GM12878 (cell line): Measurements from ENCODE around the gene PUSL1. TPM values are rescaled to one million over a fixed set of nuclear protein-coding genes. Genes with fewer than 3 reads are reported as not detected.

Experiments used
- ATAC-seq: fragments of 200-7000 bp; cut with Tn5 transposase; 3 replicates; pipeline ENCODE4 v1.9.1; 2020; ENCODE audit warnings: mild to moderate bottlenecking, moderate library complexity
- BruUV-seq: library from RNA; stranded (reverse); fragments of 400-500 nt; replicated peaks from 2 replicates; lab custom pipeline; 2021; lab: Mats Ljungman, UMichigan
- CTCF ChIA-PET: fragments of 300-600 bp; sonication (Branson Sonifier 250); formaldehyde crosslinking; extraction: SDS; loops from one replicate; lab custom pipeline; 2021; ENCODE audit warnings: inconsistent platforms; lab: Yijun Ruan, JAX
- POLR2A ChIA-PET: fragments of 350-600 bp; formaldehyde crosslinking; extraction: SDS; loops from one replicate; lab custom pipeline; 2021; ENCODE audit warnings: inconsistent platforms; lab: Charles Lee
- RAD21 ChIA-PET: fragments of 300-600 bp; sonication (Branson Sonifier 250); formaldehyde crosslinking; loops from one replicate; lab custom pipeline; 2023; ENCODE audit warnings: antibody characterized with exemption; ENCODE audit not compliant: unreplicated experiment; lab: Charles Lee
- SMC1A ChIA-PET: fragments of 300-600 bp; sonication (Branson Sonifier 250); formaldehyde crosslinking; loops from one replicate; lab custom pipeline; 2023; ENCODE audit not compliant: unreplicated experiment, uncharacterized antibody; lab: Charles Lee
- DNase-seq: peaks from one replicate; pipeline ENCODE4 v3.0.0-alpha.2; 2011; ENCODE audit warnings: low read depth, low spot score
- FAIRE-seq: peaks from 3 replicates; lab custom pipeline; 2011; peaks lifted over from hg19 to GRCh38; lab: Jason Lieb, UNC
- H2AFZ ChIP-seq: 2 replicates; pipeline ENCODE4 v1.6.0; 2011; ENCODE audit warnings: low read depth, low read length, control low read depth; ENCODE audit not compliant: control insufficient read depth
- H3K27ac ChIP-seq: 2 replicates; pipeline ENCODE4 v1.5.1; 2011; ENCODE audit warnings: control low read depth; ENCODE audit not compliant: control insufficient read depth, insufficient read depth
- H3K27me3 ChIP-seq, 2 experiments: replicated peaks in 1 of 2; 2 replicates each; pipeline versions ENCODE4 v1.6.0 to v1.6.1; 2011; ENCODE audit warnings: low read length in 1 of 2; ENCODE audit not compliant: control insufficient read depth in 2 of 2, insufficient read depth in 2 of 2
- H3K36me3 ChIP-seq, 2 experiments: 2 replicates each; pipeline ENCODE4 v1.5.1; 2011; ENCODE audit warnings: low read length in 1 of 2; ENCODE audit not compliant: control insufficient read depth in 2 of 2, insufficient read depth in 2 of 2
- H3K4me1 ChIP-seq: 2 replicates; pipeline ENCODE4 v1.6.1; 2011; ENCODE audit warnings: mild to moderate bottlenecking, low read length, moderate library complexity, mixed read lengths; ENCODE audit not compliant: control insufficient read depth, insufficient read depth
- H3K4me2 ChIP-seq: 2 replicates; pipeline ENCODE4 v1.6.0; 2011; ENCODE audit warnings: control low read depth; ENCODE audit not compliant: control insufficient read depth, insufficient read depth
- H3K4me3 ChIP-seq: fragments of 200-600 bp; sonication (generic); 2 replicates; pipeline ENCODE4 v1.5.1; 2016
- H3K79me2 ChIP-seq: 2 replicates; pipeline ENCODE4 v1.6.0; 2011; ENCODE audit warnings: low read length; ENCODE audit not compliant: control insufficient read depth, insufficient read depth
- H3K9ac ChIP-seq: 2 replicates; pipeline ENCODE4 v1.8.0; 2011; ENCODE audit warnings: low read length, control low read depth, mixed read lengths; ENCODE audit not compliant: control insufficient read depth, insufficient read depth
- H3K9me3 ChIP-seq: replicated peaks from 3 replicates; pipeline ENCODE4 v1.5.1; 2011; ENCODE audit warnings: mild to moderate bottlenecking, low read length; ENCODE audit not compliant: control insufficient read depth, insufficient read depth
- H4K20me1 ChIP-seq: 2 replicates; pipeline ENCODE4 v1.6.0; 2011; ENCODE audit not compliant: control insufficient read depth, insufficient read depth
- CBFB ChIP-seq: IDR thresholded peaks from 2 replicates; pipeline ENCODE4 v1.6.1; 2016; ENCODE audit warnings: antibody characterized with exemption, low read depth
- MXI1 ChIP-seq: fragments of 150-350 bp; IDR thresholded peaks from 2 replicates; pipeline ENCODE4 v1.6.1; 2011; ENCODE audit warnings: low read depth, mild to moderate bottlenecking, inconsistent platforms, low read length, improper control_type of control experiment
- NFYA ChIP-seq: IDR thresholded peaks from 2 replicates; pipeline ENCODE4 v1.6.1; 2011; ENCODE audit warnings: low read depth, mild to moderate bottlenecking, low read length, improper control_type of control experiment, borderline replicate concordance
- NFYB ChIP-seq: IDR thresholded peaks from 2 replicates; pipeline ENCODE4 v1.6.1; 2011; ENCODE audit warnings: low read depth, mild to moderate bottlenecking, low read length, improper control_type of control experiment, moderate library complexity; ENCODE audit not compliant: insufficient read depth
- RAD21 ChIP-seq: IDR thresholded peaks from 2 replicates; pipeline ENCODE4 v1.6.1; 2011; ENCODE audit warnings: mild to moderate bottlenecking, low read depth, low read length, moderate library complexity; ENCODE audit not compliant: insufficient read depth
- RB1 ChIP-seq: fragments of 450-650 bp; formaldehyde crosslinking; IDR thresholded peaks from 2 replicates; pipeline ENCODE4 v1.6.1; 2017; ENCODE audit warnings: mild to moderate bottlenecking, borderline replicate concordance
- TBL1XR1 ChIP-seq: IDR thresholded peaks from 2 replicates; pipeline ENCODE4 v1.6.1; 2012; ENCODE audit warnings: low read depth, low read length, improper control_type of control experiment
- YBX1 ChIP-seq: fragments of 450-650 bp; IDR thresholded peaks from 2 replicates; pipeline ENCODE4 v1.6.1; 2016; ENCODE audit warnings: antibody characterized with exemption
- ZSCAN29 ChIP-seq: fragments of 450-650 bp; IDR thresholded peaks from 2 replicates; pipeline ENCODE4 v1.6.1; 2017; ENCODE audit warnings: mild to moderate bottlenecking, moderate library complexity
- WGBS: methylation state at CpG from one replicate; pipeline ENCODE4 v1.1.6; 2016; ENCODE audit warnings: low lambda C conversion rate; ENCODE audit not compliant: insufficient replicate concordance, insufficient coverage; ENCODE audit errors: missing lambda C conversion rate; 5-methylcytosine and 5-hydroxymethylcytosine counted together
- in situ Hi-C: fragments of 300-500 bp; cut with MboI; formaldehyde crosslinking; loops from 9 replicates; pipeline ENCODE4 v1.14.3; 2018; ENCODE audit warnings: mixed read lengths
- intact Hi-C: fragments of 100-400 bp; cut with micrococcal nuclease; formaldehyde crosslinking; loops from one replicate; pipeline ENCODE4 v1.14.2; 2022; ENCODE audit not compliant: unreplicated experiment
- polyA plus RNA-seq, 11 experiments: library from polyadenylated mRNA; depleted of rRNA in 4 of 11; unstranded in 6 of 11; stranded (reverse) in 5 of 11; fragments of >200 nt; fragmentation: Nextera tagmentation in 4 of 11; fragmentation: Illumina TruSeq in 1 of 11; extraction: Ambion mirVana in 4 of 11; extraction: Trizol in 1 of 11; gene quantifications; 1 replicate in 1 of 11; 2 replicates in 10 of 11; pipeline versions ENCODE4 v1.2.1 to v1.2.3, GENCODE V29; 2011 to 2016; ENCODE audit warnings: inconsistent platforms in 2 of 11, missing spikeins in 2 of 11, low read depth in 1 of 11
- total RNA-seq, 4 experiments: library from RNA; depleted of rRNA in 3 of 4; stranded (reverse); fragments of >200 nt in 3 of 4; fragmentation: Illumina TruSeq in 1 of 4; extraction: Trizol in 1 of 4; gene quantifications; 2 replicates each; pipeline versions ENCODE4 v1.2.1 to v1.2.3, GENCODE V29; 2013 to 2021

PUSL1 gene
- total and polyA plus RNA-seq, 10 of the 15 experiments (the other 5 are each of a cell fraction or from before 2014, with no cell fraction given), result 0.16 to 28.4 (median 15.1) TPM

- no peak for TF ChIP-seq TBL1XR1
Observed at GRCh38 chr1:1336446-1336845, 28.0 kb downstream of the PUSL1 start (continued).

GRCh38 chr1:1336931-1337792, 28.8 kb downstream of the PUSL1 start:
- Histone ChIP-seq H3K9ac (no peak overlapping the region), H3K4me3 (no peak overlapping the region), H3K4me2 (no peak overlapping the region), H3K27me3 (no peaks in the 10 kb centered on the region), H3K36me3 (peaks cover 0 to 5% of the 10 kb centered on the region in 2 experiments), H3K4me1 (no peaks in the 10 kb centered on the region), H2AFZ (no peak overlapping the region), H4K20me1 (no peaks in the 10 kb centered on the region), H3K79me2 (no peaks in the 10 kb centered on the region), H3K9me3 (no peaks in the 10 kb centered on the region), H3K27ac (no peak overlapping the region)
- 92% methylated on average over 31 of the region's 32 CpGs for WGBS
- ChIA-PET RAD21 (interaction anchor here (0.6 kb wide), 1 partner anchor 9 kb away, joined by 3 read pairs; no protein-coding TSS in a partner anchor), CTCF (no interaction called here), POLR2A (no interaction called here), SMC1A (no interaction called here)
- BruUV-seq, result no TSS peak
- FAIRE-seq, result no peak
- in situ Hi-C loops, result no loop called here
- intact Hi-C loops, result no loop called here
- ATAC-seq, result no peak
- no peak for DNase-seq
- TF ChIP-seq MXI1 (no peak), NFYA (no peak), YBX1 (no peak), RB1 (no peak), ZSCAN29 (no peak), NFYB (no peak), CBFB (no peak), RAD21 (no peak)
